LNCaP clone FGC (cell line): ENCODE data around the gene SUMO3.
A peak's percentile ranks its signal among the peaks of the same experiment; 100 is the strongest.

ENCODE experiments used
- DNase-seq: peaks from one replicate; pipeline ENCODE4 v3.0.0-alpha.2; 2011; ENCODE audit warnings: low read depth
- H3K4me3 ChIP-seq: 2 replicates; pipeline ENCODE4 v1.5.1; 2011; ENCODE audit warnings: mild to moderate bottlenecking, low read depth, low read length, control low read depth
- TF ChIP-seq, protein P1 (sequence below): IDR thresholded peaks from 2 replicates; pipeline ENCODE4 v1.5.1; 2012; ENCODE audit warnings: mild to moderate bottlenecking; ENCODE audit not compliant: control insufficient read depth, insufficient read depth; ENCODE audit errors: extremely low read depth

SUMO3 gene

DNA sequence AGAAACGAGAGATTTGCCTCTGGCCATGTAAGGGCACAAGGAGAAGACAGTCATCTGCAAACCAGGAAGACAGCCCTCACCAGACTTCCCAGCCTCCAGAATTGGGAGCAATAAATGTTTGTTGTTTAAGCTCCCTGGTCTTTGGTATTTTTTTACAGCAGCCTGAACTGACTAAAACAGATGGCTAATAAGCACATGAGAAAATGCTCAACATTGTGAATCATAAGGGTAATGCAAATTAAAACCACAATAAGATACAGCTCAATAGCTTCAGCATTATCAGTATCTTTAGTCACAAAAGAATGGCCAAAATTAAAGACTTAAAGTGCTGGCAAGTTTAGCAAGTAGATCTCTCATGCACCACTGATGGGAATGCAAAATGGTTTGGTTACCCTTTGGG lies 28.0 kb downstream of the SUMO3 start:
- no peak for DNase-seq
- TF ChIP-seq, protein P1, sequence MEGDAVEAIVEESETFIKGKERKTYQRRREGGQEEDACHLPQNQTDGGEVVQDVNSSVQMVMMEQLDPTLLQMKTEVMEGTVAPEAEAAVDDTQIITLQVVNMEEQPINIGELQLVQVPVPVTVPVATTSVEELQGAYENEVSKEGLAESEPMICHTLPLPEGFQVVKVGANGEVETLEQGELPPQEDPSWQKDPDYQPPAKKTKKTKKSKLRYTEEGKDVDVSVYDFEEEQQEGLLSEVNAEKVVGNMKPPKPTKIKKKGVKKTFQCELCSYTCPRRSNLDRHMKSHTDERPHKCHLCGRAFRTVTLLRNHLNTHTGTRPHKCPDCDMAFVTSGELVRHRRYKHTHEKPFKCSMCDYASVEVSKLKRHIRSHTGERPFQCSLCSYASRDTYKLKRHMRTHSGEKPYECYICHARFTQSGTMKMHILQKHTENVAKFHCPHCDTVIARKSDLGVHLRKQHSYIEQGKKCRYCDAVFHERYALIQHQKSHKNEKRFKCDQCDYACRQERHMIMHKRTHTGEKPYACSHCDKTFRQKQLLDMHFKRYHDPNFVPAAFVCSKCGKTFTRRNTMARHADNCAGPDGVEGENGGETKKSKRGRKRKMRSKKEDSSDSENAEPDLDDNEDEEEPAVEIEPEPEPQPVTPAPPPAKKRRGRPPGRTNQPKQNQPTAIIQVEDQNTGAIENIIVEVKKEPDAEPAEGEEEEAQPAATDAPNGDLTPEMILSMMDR: no peak
- H3K4me3 ChIP-seq: no peak overlapping the region

DNA sequence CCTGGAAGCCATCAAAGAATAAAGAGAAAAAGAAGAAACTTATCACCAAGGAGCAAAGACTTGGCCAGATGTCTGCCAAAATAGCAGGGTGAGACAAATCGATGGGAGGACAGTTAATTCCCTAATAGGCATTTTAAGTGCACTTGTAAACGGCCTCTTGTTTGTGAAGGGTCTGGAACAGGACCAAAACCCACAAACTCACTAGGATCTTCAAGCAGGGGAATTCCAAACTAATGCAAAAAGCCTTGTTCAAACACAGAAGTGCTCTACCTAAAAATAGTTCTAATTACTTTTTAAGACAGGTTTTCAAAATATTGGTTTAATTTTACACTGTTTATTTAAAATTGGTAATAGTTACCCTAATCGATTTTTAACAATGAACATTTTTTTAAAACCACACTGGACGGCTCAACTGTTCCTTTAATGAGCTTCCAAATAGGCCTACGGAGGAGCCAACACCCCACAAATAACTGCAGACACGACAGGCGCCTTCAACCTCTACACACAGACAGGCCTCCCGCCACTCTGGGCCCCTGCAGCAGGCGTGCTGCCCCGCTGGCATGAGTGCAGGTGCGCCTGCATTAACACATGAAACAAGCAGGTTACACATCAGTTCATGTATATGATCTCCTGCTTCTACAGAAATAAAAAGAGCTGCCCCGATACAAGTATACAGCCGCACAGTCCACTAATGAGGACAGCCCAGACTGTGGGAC lies 32.1 kb downstream of the SUMO3 start:
- peak; percentile 92 for DNase-seq
- TF ChIP-seq, protein P1: no peak
- H3K4me3 ChIP-seq: no peak overlapping the region

DNA sequence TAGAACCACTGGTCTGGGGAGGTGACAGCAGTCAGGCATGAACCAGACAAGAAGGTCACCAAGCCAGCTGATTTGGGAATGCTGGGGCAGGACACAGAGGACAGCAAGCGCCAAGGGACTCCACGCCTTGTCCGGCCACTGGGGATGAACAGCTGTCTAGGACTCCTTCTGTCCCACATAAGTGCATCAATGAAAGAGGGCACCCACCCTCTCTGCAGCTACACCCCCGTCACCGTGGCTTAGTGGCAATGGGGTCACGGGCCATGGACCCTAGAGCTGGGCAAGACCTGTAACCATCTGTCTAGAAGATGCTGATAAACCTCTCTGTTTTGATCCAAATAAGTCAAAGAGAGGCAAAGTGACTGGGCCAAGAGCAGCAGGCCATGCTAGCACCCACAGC lies 33.1 kb downstream of the SUMO3 start:
- TF ChIP-seq, protein P1: no peak
- no peak overlapping the region for H3K4me3 ChIP-seq
- DNase-seq: no peak

DNA sequence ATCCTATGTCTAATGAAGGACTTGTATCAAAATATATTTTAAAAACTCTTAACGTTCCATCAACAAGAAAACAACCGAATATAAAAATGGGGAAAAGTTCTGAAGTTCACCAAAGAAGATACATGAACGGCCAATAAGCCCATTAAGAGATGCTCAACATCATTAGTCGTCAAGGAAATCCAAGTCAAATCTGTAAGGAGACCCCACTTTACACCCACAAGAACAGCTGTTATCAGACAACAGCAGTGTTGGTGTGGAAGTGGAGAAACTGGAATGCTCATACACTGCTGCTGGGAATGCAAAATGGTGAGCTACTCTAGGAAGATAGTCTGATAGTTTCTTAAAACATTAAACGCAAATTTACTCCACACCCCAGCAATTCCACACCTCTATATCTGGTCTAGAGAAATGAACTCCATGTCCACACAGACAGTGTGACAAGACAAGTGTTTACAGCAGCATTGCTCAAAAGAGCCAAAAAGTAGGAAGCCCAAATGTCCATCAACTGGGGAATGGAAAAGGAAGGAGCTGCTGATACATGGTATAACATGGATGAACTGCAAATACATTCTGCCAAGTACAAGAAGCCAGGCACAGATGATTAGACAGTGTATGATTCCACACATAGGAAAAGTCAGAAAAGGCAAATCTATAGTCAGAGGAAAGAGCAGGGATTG lies 34.7 kb downstream of the SUMO3 start:
- no peak overlapping the region for H3K4me3 ChIP-seq
- TF ChIP-seq, protein P1: no peak
- DNase-seq: no peak

DNA sequence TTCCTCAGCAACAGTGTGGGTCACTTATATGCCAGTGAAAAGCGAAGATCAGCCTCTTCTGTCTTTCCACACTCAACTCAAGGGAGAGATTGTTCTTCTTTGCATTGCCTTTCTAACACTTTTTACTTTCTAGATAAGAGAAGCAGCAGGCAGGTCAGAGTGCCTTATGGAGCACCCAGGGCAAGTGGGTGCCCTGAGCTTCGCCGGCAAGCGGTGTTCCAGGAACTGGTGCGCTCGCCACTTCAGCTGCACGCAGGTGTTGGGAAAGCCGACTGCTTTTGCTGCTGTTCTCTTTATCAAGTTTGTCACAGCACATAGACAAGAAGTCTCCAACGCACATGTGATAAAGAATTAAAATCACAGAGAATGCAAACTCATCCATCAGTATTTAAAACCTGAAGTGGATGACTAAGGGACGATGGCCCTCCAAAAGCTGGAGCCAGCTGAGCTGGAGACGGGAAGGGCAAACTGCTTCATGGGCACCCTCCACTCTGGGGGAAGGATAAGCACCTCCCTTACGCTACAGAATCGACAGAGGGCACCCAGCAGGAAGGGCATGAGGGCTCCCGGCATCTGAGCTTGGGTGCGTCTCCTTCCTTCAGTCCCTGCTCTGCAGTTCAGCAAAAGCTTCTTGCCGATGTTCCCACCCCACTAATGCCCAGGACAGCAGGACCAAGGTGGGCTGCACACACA lies 36.9 kb downstream of the SUMO3 start:
- H3K4me3 ChIP-seq: no peak overlapping the region
- TF ChIP-seq, protein P1: no peak
- no peak for DNase-seq

DNA sequence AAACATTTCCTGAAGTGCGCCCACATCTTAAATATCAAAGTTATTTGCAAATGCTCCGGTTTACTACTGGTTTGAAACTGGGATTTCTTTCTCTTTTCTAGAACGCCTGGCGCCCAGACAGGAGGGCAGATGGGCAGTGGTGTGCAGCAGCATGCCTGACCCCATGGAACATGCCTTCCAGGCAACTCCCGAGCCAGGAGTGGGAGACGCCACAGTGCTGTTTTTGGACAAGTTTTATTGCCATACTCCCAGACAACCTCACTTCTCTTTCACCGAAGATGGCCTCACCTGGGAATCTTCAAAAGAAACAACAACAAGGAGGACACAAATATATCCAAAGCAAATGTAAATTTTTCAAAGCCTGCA lies 37.7 kb downstream of the SUMO3 start:
- no peak for DNase-seq

More for the DNA sequence above, 37.7 kb downstream of the SUMO3 start:
- H3K4me3 ChIP-seq: no peak overlapping the region
- TF ChIP-seq, protein P1: no peak
